C4-2B (cell line): ENCODE data around the gene ADGRD1.

Experiments
- H3K27ac ChIP-seq: fragments of 450-650 bp; 2 replicates; pipeline ENCODE4 v1.5.1; 2017
- CTCF ChIP-seq: fragments of 450-650 bp; conservative IDR thresholded peaks from 2 replicates; pipeline ENCODE4 v1.5.1; 2017; ENCODE audit warnings: mild to moderate bottlenecking
- ZFX ChIP-seq: fragments of 450-650 bp; IDR thresholded peaks from 2 replicates; pipeline ENCODE4 v1.6.1; 2017

Gene ADGRD1

GRCh38 chr12:131047789-131048610, 94.3 kb downstream of the ADGRD1 start:
- H3K27ac ChIP-seq = no peak overlapping the region
- no peak for TF ChIP-seq CTCF
- no peak for TF ChIP-seq ZFX

GRCh38 chr12:131048611-131048990, 94.9 kb downstream of the ADGRD1 start:
- no peak for TF ChIP-seq CTCF
- TF ChIP-seq ZFX = no peak

GRCh38 chr12:131049002-131049401, 95.3 kb downstream of the ADGRD1 start:
- H3K27ac ChIP-seq = no peak overlapping the region
- no peak for TF ChIP-seq CTCF

More at GRCh38 chr12:131048611-131048990, 94.9 kb downstream of the ADGRD1 start:
- no peak overlapping the region for H3K27ac ChIP-seq

- no peak overlapping the region for H3K27ac ChIP-seq
- TF ChIP-seq CTCF (no peak), ZFX (no peak)
Measured at GRCh38 chr12:131049549-131050339, 96.0 kb downstream of the ADGRD1 start.

GRCh38 chr12:131050463-131051154, 96.9 kb downstream of the ADGRD1 start:
- no peak overlapping the region for H3K27ac ChIP-seq
- TF ChIP-seq ZFX (no peak), CTCF (no peak)

- TF ChIP-seq CTCF (no peak), ZFX (no peak)
- no peak overlapping the region for H3K27ac ChIP-seq
Measured at GRCh38 chr12:131051155-131051473, 97.4 kb downstream of the ADGRD1 start.
